OCI-LY1 (cell line): ENCODE measurements around the gene AP3S2.
"Not testable (repeated sequence)": the region's sequence is repeated elsewhere in the genome, so short reads cannot be mapped to it uniquely, and the experiment has no call there.

ENCODE experiments used
- H2AFZ ChIP-seq: fragments of 200-600 bp; sonication (generic), shearing (Covaris generic); 2 replicates; pipeline ENCODE4 v1.6.0; 2014; ENCODE audit warnings: antibody characterized with exemption, mild to moderate bottlenecking, low read length
- H3F3A ChIP-seq: fragments of 200-600 bp; sonication (generic), shearing (Covaris generic); 2 replicates; pipeline ENCODE4 v1.6.0; 2014; ENCODE audit warnings: mild to moderate bottlenecking, antibody characterized with exemption, low read length, moderate library complexity; ENCODE audit not compliant: insufficient read depth
- H3K27ac ChIP-seq: fragments of 200-600 bp; sonication (generic); 2 replicates; pipeline ENCODE4 v1.5.1; 2014; ENCODE audit warnings: low read length, mixed run types, mild to moderate bottlenecking, low read depth; ENCODE audit not compliant: poor library complexity, severe bottlenecking
- H3K27me3 ChIP-seq: fragments of 200-600 bp; sonication (generic); 2 replicates; pipeline ENCODE4 v1.6.0; 2014; ENCODE audit warnings: antibody characterized with exemption, mild to moderate bottlenecking, low read length, moderate library complexity; ENCODE audit not compliant: insufficient read depth
- H3K36me3 ChIP-seq: fragments of 200-600 bp; sonication (generic); 2 replicates; pipeline ENCODE4 v1.6.1; 2014; ENCODE audit warnings: mild to moderate bottlenecking, antibody characterized with exemption, low read length, moderate library complexity, mixed read lengths; ENCODE audit not compliant: insufficient read depth
- H3K4me1 ChIP-seq: fragments of 200-600 bp; sonication (generic); 2 replicates; pipeline ENCODE4 v1.5.1; 2014; ENCODE audit warnings: mild to moderate bottlenecking, low read length, moderate library complexity; ENCODE audit not compliant: insufficient read depth, severe bottlenecking
- H3K4me2 ChIP-seq: fragments of 200-600 bp; sonication (generic), shearing (Covaris generic); 2 replicates; pipeline ENCODE4 v1.6.1; 2014; ENCODE audit warnings: low read length
- H3K4me3 ChIP-seq: fragments of 200-600 bp; sonication (generic); 2 replicates; pipeline ENCODE4 v1.5.1; 2014; ENCODE audit warnings: low read length, low read depth, mild to moderate bottlenecking, mixed read lengths; ENCODE audit not compliant: poor library complexity, severe bottlenecking
- H3K79me2 ChIP-seq: fragments of 200-600 bp; shearing (Covaris generic); 2 replicates; pipeline ENCODE4 v1.6.1; 2016; ENCODE audit warnings: mixed run types, low read length, mixed read lengths; ENCODE audit not compliant: insufficient read depth
- H3K9ac ChIP-seq: fragments of 200-600 bp; sonication (generic), shearing (Covaris generic); 2 replicates; pipeline ENCODE4 v1.6.1; 2014; ENCODE audit warnings: mild to moderate bottlenecking, low read length, mixed read lengths
- H3K9me2 ChIP-seq: fragments of 200-600 bp; sonication (generic), shearing (Covaris generic); 2 replicates; pipeline ENCODE4 v1.6.1; 2014; ENCODE audit warnings: low read depth, mild to moderate bottlenecking, low read length, mixed read lengths
- H3K9me3 ChIP-seq: fragments of 200-600 bp; shearing (Covaris generic); 2 replicates; pipeline ENCODE4 v1.6.1; 2014; ENCODE audit warnings: low read length, mixed read lengths
- H4K20me1 ChIP-seq: fragments of 200-600 bp; sonication (generic), shearing (Covaris generic); 2 replicates; pipeline ENCODE4 v1.6.0; 2016; ENCODE audit warnings: mild to moderate bottlenecking, low read length; ENCODE audit not compliant: insufficient read depth
- EZH2 ChIP-seq: fragments of 200-600 bp; sonication (generic), shearing (Covaris generic); IDR thresholded peaks from 2 replicates; pipeline ENCODE4 v1.8.0; 2017; ENCODE audit warnings: borderline replicate concordance, mixed run types, mild to moderate bottlenecking, antibody characterized with exemption, low read length, moderate library complexity, mixed read lengths
- TF ChIP-seq, protein P1 (sequence below): fragments of 200-600 bp; sonication (generic), shearing (Covaris generic); IDR thresholded peaks from 2 replicates; pipeline ENCODE4 v1.5.1; 2017; ENCODE audit warnings: mild to moderate bottlenecking, antibody characterized with exemption, low read length, moderate library complexity, mixed read lengths

Gene AP3S2

DNA sequence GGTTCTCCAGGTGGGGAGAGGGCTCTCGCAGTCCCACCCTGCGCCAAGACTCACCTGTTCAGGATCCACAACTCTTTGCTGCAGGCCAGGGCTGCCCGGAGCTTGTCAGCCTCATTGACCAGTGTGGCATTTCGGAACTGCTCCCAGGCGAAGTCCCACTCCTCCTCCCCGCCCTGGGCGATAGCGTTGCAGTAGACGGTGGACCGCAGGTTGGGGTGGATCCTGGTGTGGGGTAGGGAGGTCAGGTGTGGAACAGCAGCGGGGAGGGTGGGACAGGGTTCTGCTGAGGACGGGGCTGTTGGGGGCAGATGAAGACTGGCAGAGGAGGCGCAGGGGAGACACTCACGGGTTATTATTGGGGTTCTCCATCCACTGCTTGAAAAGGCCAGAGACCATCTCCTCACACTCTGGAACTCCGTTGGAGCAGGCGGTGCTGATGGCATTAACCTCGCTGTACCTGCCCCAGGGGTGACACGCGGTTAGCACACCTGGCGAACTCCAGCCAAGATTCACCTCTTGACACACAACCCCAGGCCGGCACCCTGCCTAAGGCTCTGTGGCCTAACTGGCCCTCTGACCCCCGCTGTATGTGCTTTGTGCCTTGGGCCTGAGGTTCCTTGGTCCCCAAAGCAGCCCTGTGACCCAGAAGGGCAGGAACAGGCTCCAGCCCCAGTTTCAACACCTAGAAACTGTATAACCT, 101.5 kb downstream of the AP3S2 start:
- no peaks in the 10 kb centered on the region for H3F3A ChIP-seq
- H3K4me3 ChIP-seq, result no peak overlapping the region
- no peaks in the 10 kb centered on the region; the same call in none of the 2 replicates for H3K27me3 ChIP-seq
- H3K27ac ChIP-seq, result no peak overlapping the region
- H3K4me2 ChIP-seq, result no peak overlapping the region
- peaks cover 9% of the 10 kb centered on the region for H3K9me3 ChIP-seq
- H4K20me1 ChIP-seq, result no peaks in the 10 kb centered on the region
- H3K4me1 ChIP-seq, result no peaks in the 10 kb centered on the region
- no peak for TF ChIP-seq EZH2
- TF ChIP-seq, protein P1, sequence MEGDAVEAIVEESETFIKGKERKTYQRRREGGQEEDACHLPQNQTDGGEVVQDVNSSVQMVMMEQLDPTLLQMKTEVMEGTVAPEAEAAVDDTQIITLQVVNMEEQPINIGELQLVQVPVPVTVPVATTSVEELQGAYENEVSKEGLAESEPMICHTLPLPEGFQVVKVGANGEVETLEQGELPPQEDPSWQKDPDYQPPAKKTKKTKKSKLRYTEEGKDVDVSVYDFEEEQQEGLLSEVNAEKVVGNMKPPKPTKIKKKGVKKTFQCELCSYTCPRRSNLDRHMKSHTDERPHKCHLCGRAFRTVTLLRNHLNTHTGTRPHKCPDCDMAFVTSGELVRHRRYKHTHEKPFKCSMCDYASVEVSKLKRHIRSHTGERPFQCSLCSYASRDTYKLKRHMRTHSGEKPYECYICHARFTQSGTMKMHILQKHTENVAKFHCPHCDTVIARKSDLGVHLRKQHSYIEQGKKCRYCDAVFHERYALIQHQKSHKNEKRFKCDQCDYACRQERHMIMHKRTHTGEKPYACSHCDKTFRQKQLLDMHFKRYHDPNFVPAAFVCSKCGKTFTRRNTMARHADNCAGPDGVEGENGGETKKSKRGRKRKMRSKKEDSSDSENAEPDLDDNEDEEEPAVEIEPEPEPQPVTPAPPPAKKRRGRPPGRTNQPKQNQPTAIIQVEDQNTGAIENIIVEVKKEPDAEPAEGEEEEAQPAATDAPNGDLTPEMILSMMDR, result no peak
- H3K9ac ChIP-seq, result no peak overlapping the region
- no peak overlapping the region for H2AFZ ChIP-seq
- H3K36me3 ChIP-seq, result no peaks in the 10 kb centered on the region; the same call in 1 of the 2 replicates
- H3K9me2 ChIP-seq, result no peaks in the 10 kb centered on the region
- no peaks in the 10 kb centered on the region for H3K79me2 ChIP-seq

DNA sequence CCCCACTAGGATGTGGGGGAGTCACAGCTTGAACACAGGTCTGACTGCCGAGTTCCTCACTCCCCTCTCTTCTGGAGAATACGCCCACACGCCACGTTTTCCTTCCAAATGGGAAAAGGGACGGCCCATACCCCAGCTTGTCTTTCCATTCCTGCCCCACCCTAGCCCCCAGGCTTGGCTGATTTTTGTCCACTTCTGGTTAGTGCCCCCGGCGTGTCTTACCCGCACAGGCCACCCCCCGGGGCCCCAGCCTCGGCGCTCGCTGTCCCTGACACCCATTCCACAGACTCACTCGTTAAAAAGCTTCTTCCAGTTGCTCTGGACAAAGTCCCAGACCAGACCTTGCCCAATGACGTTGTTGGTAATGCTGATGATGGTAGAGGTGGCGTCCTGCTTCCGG, 103.1 kb downstream of the AP3S2 start:
- TF ChIP-seq EZH2, result no peak
- TF ChIP-seq, protein P1, result no peak
- Histone ChIP-seq H3K27me3 (no peaks in the 10 kb centered on the region; the same call in none of the 2 replicates), H4K20me1 (no peaks in the 10 kb centered on the region), H3K79me2 (no peaks in the 10 kb centered on the region), H2AFZ (no peak overlapping the region), H3K27ac (no peak overlapping the region), H3K36me3 (no peaks in the 10 kb centered on the region; the same call in 1 of the 2 replicates), H3F3A (no peaks in the 10 kb centered on the region), H3K4me1 (no peaks in the 10 kb centered on the region), H3K9ac (no peak overlapping the region), H3K9me2 (no peaks in the 10 kb centered on the region), H3K4me2 (no peak overlapping the region), H3K9me3 (peaks cover 9% of the 10 kb centered on the region), H3K4me3 (no peak overlapping the region)

DNA sequence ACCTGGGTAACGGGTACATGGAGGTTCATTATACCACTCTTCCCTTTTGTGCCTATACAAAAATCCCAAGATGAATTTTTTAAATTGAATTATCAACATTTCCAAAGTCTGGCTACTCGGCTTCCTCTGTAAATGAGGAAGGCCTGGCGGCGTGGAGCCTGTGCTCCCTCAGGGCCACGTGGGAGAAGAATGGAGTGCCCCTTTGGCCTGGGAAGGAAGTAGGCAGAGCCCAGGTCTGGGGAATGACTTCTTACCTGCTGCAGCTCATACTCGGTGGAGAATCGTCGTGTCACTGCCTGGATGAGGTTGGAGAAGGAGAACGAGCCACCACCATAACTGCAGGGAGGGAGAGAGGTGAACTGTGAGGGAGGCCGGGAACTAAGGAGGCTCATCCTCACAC, 103.6 kb downstream of the AP3S2 start:
- no peak overlapping the region for H3K27ac ChIP-seq
- H4K20me1 ChIP-seq, result no peaks in the 10 kb centered on the region
- H3K9ac ChIP-seq, result no peak overlapping the region
- no peak for TF ChIP-seq EZH2
- TF ChIP-seq, protein P1, result no peak
- no peaks in the 10 kb centered on the region for H3K9me2 ChIP-seq
- H2AFZ ChIP-seq, result no peak overlapping the region
- H3K9me3 ChIP-seq, result peaks cover 9% of the 10 kb centered on the region
- no peaks in the 10 kb centered on the region; the same call in none of the 2 replicates for H3K27me3 ChIP-seq
- H3K79me2 ChIP-seq, result no peaks in the 10 kb centered on the region
- H3K4me1 ChIP-seq, result no peaks in the 10 kb centered on the region
- no peak overlapping the region for H3K4me3 ChIP-seq
- no peaks in the 10 kb centered on the region; the same call in 1 of the 2 replicates for H3K36me3 ChIP-seq
- no peaks in the 10 kb centered on the region for H3F3A ChIP-seq
- no peak overlapping the region for H3K4me2 ChIP-seq

DNA sequence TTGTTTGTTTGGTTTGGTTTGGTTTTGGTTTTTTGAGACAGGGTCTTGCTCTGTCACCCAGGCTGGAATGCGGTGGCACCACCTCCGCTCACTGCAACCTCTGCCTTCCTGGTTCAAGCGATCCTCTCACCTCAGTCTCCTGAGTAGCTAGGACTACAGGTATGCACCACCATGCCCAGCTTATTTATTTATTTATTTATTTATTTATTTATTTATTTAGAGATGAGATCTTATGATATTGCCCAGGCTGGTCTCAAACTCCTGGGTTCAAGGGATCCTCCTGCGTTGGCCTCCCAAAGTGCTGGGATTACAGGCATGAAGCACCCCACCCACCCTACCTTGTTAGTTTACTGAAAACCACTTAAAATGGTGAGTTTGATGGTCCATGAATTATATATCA, 105.2 kb downstream of the AP3S2 start:
- not testable (repeated sequence) for H3F3A ChIP-seq, H3K9me3 ChIP-seq, H2AFZ ChIP-seq, H3K27me3 ChIP-seq, H3K4me2 ChIP-seq, H3K9me2 ChIP-seq, H3K4me1 ChIP-seq, H3K9ac ChIP-seq, H3K79me2 ChIP-seq, H3K27ac ChIP-seq, H3K4me3 ChIP-seq, H3K36me3 ChIP-seq, H4K20me1 ChIP-seq
